ENCODE data around the gene RPLP2.

The RPLP2 gene

GRCh38 chr11:810040-810567 lies 337 bp downstream of the RPLP2 start:
- DNase-seq = no peak

- DNase-seq = no peak
These were observed 1.9 kb downstream of the RPLP2 start for GRCh38 chr11:811446-812245.

- DNase-seq = no peak
These were observed 2.6 kb downstream of the RPLP2 start for GRCh38 chr11:812390-812789.

GRCh38 chr11:813072-813455 lies 3.3 kb downstream of the RPLP2 start:
- DNase-seq = no peak

- DNase-seq = no peak
These were observed 3.8 kb downstream of the RPLP2 start for GRCh38 chr11:813456-814096.

GRCh38 chr11:815675-816432 lies 6.1 kb downstream of the RPLP2 start:
- DNase-seq = no peak

GRCh38 chr11:816433-816779 lies 6.6 kb downstream of the RPLP2 start:
- no peak for DNase-seq

GRCh38 chr11:818396-819128 lies 8.8 kb downstream of the RPLP2 start, which contains the start of gene PNPLA2:
PNPLA2 (plus strand) TSS chr11:818914; CDS start chr11:819719, 805 bp downstream.
- DNase-seq = no peak

GRCh38 chr11:819129-819931 lies 9.6 kb downstream of the RPLP2 start:
- DNase-seq = peak; percentile 83

GRCh38 chr11:819943-820649 lies 10.3 kb downstream of the RPLP2 start:
- DNase-seq = peak; percentile 48

- no peak for DNase-seq
These were observed 11.1 kb downstream of the RPLP2 start for GRCh38 chr11:820655-821511.

- no peak for DNase-seq
These were observed 12.0 kb downstream of the RPLP2 start for GRCh38 chr11:821512-822371.

GRCh38 chr11:823441-824291 lies 13.9 kb downstream of the RPLP2 start:
- DNase-seq = no peak

- peak; percentile 82 for DNase-seq
These were observed 14.6 kb downstream of the RPLP2 start for GRCh38 chr11:824292-824880.

GRCh38 chr11:824942-825341 lies 15.2 kb downstream of the RPLP2 start:
- no peak for DNase-seq

GRCh38 chr11:825366-826226 lies 15.8 kb downstream of the RPLP2 start:
- no peak for DNase-seq

- no peak for DNase-seq
These were observed 16.5 kb downstream of the RPLP2 start for GRCh38 chr11:826227-826621.
